HepG2 (cell line): ENCODE data around the gene GPSM1.

Experiments used
- CEBPB ChIP-seq: IDR thresholded peaks from 2 replicates; pipeline ENCODE4 v1.6.1; 2011; ENCODE audit warnings: low read depth, low read length, improper control_type of control experiment, borderline replicate concordance
- EED ChIP-seq: sonication (generic); formaldehyde crosslinking; IDR thresholded peaks from 2 replicates; pipeline ENCODE4 v1.5.0; 2020; ENCODE audit warnings: mild to moderate bottlenecking, missing genetic modification reagents
- FOXC1 ChIP-seq: sonication (generic); formaldehyde crosslinking; IDR thresholded peaks from 2 replicates; pipeline ENCODE4 v1.8.0; 2022; ENCODE audit warnings: mild to moderate bottlenecking, missing genetic modification reagents, borderline replicate concordance
- HNF4G ChIP-seq, 2 experiments: sonication (generic) in 1 of 2; formaldehyde crosslinking in 1 of 2; IDR thresholded peaks; 2 replicates each; pipeline versions ENCODE4 v1.4.0 to v1.6.1; 2011 to 2020; ENCODE audit warnings: borderline replicate concordance in 2 of 2, low read depth in 2 of 2, mild to moderate bottlenecking in 2 of 2, low read length in 1 of 2, missing genetic modification reagents in 1 of 2, moderate library complexity in 1 of 2
- KDM3A ChIP-seq: IDR thresholded peaks from 2 replicates; pipeline ENCODE4 v1.6.1; 2018; ENCODE audit warnings: low read depth, missing compliant biosample characterization
- KDM4B ChIP-seq: sonication (generic); formaldehyde crosslinking; IDR thresholded peaks from 2 replicates; pipeline ENCODE4 v1.4.0; 2020; ENCODE audit warnings: missing genetic modification reagents
- KLF11 ChIP-seq: IDR thresholded peaks from 2 replicates; pipeline ENCODE4 v1.6.1; 2016; ENCODE audit warnings: missing compliant biosample characterization
- MAX ChIP-seq: IDR thresholded peaks from 2 replicates; pipeline ENCODE4 v1.6.1; 2012; ENCODE audit warnings: inconsistent platforms
- PREB ChIP-seq: sonication (generic); formaldehyde crosslinking; IDR thresholded peaks from 2 replicates; pipeline ENCODE4 v1.4.0; 2020; ENCODE audit warnings: missing genetic modification reagents
- TFAP4 ChIP-seq: sonication (generic); IDR thresholded peaks from 2 replicates; pipeline ENCODE4 v1.6.1; 2016; ENCODE audit warnings: low read depth, borderline replicate concordance
- YY1 ChIP-seq: IDR thresholded peaks from 2 replicates; pipeline ENCODE4 v1.6.1; 2011; ENCODE audit warnings: low read length, low read depth, moderate library complexity, mild to moderate bottlenecking; ENCODE audit not compliant: insufficient read depth, insufficient replicate concordance
- ZBTB40 ChIP-seq, 2 experiments: fragments of 450-650 bp in 1 of 2; sonication (generic) in 1 of 2; formaldehyde crosslinking in 1 of 2; IDR thresholded peaks; 2 replicates each; pipeline versions ENCODE4 v1.6.1 to v1.8.0; 2016 to 2022; ENCODE audit warnings: antibody characterized with exemption in 1 of 2, mild to moderate bottlenecking in 1 of 2, missing genetic modification reagents in 1 of 2
- ZSCAN12 ChIP-seq: sonication (generic); formaldehyde crosslinking; IDR thresholded peaks from 2 replicates; pipeline ENCODE4 v1.9.0; 2021; ENCODE audit warnings: mild to moderate bottlenecking, missing genetic modification reagents

- no peak for TF ChIP-seq HNF4G (IDR thresholded peaks at IDR 0.05; ENCODE audit: borderline replicate concordance, low read depth, low read length)
- TF ChIP-seq HNF4G (CRISPR knock-in tag; IDR thresholded peaks at IDR 0.05; ENCODE audit: borderline replicate concordance, low read depth), result no peak
- TF ChIP-seq FOXC1 (CRISPR knock-in tag), result no peak
- TF ChIP-seq KDM3A, result no peak
- no peak for TF ChIP-seq EED (CRISPR knock-in tag)
- no peak for TF ChIP-seq YY1
- TF ChIP-seq KDM4B (CRISPR knock-in tag), result no peak
- no peak for TF ChIP-seq TFAP4
- no peak for TF ChIP-seq CEBPB
- TF ChIP-seq ZSCAN12, result no peak
- TF ChIP-seq MAX, result no peak
- no peak for TF ChIP-seq ZBTB40 (IDR thresholded peaks at IDR 0.05)
- no peak for TF ChIP-seq ZBTB40 (CRISPR knock-in tag; IDR thresholded peaks at IDR 0.05)
- no peak for TF ChIP-seq KLF11 (CRISPR knock-in tag)
- no peak for TF ChIP-seq PREB
Measured at GRCh38 chr9:136351252-136351800, 24.0 kb downstream of the GPSM1 start.
